Prostate gland (tissue), 2 donors: Measurements from ENCODE around the gene TUFM.
"Not testable (repeated sequence)": the region's sequence is repeated elsewhere in the genome, so short reads cannot be mapped to it uniquely, and the experiment has no call there.

ENCODE experiments used
- CTCF ChIP-seq, 4 experiments: fragments of 200-600 bp in 2 of 4; fragments of 450-650 bp in 2 of 4; sonication (generic) in 2 of 4; IDR thresholded peaks; 1 replicate in 3 of 4; 2 replicates in 1 of 4; pipeline ENCODE4 v1.5.1; 2016 to 2019; ENCODE audit warnings: antibody characterized with exemption in 4 of 4, mild to moderate bottlenecking in 2 of 4, moderate library complexity in 2 of 4
- POLR2A ChIP-seq: fragments of 450-650 bp; IDR thresholded peaks from one replicate; pipeline ENCODE4 v1.6.1; 2016; ENCODE audit warnings: antibody characterized with exemption, mild to moderate bottlenecking
- POLR2AphosphoS5 ChIP-seq: sonication (generic); formaldehyde crosslinking; IDR thresholded peaks from one replicate; pipeline ENCODE4 v1.6.1; 2017; ENCODE audit warnings: antibody characterized with exemption

- not testable (repeated sequence) for TF ChIP-seq CTCF (IDR thresholded peaks at IDR 0.05); POLR2A; POLR2AphosphoS5
Observed at GRCh38 chr16:28867646-28868045, 21.5 kb upstream of the TUFM start.
